Retinal pigment epithelial cell (primary cell): ENCODE measurements around the gene TUBB6.

Experiments used
- DNase-seq: peaks from one replicate; pipeline ENCODE4 v3.0.0-alpha.2; 2010; ENCODE audit warnings: low read depth
- H3K4me3 ChIP-seq: 2 replicates; pipeline ENCODE4 v1.5.1; 2011; ENCODE audit warnings: mild to moderate bottlenecking, low read length, control low read depth, moderate library complexity
- CTCF ChIP-seq: conservative IDR thresholded peaks from 2 replicates; pipeline ENCODE4 v1.5.1; 2011; ENCODE audit warnings: low read depth, low read length, control low read depth, inconsistent platforms

The TUBB6 gene

GRCh38 chr18:12315911-12316310 lies 7.9 kb downstream of the TUBB6 start:
- TF ChIP-seq CTCF: no peak
- no peak overlapping the region for H3K4me3 ChIP-seq
- no peak for DNase-seq

GRCh38 chr18:12317664-12318333 lies 9.8 kb downstream of the TUBB6 start:
- no peak for TF ChIP-seq CTCF
- H3K4me3 ChIP-seq: no peak overlapping the region
- DNase-seq: no peak

GRCh38 chr18:12318334-12318697 lies 10.3 kb downstream of the TUBB6 start:
- no peak for DNase-seq
- no peak for TF ChIP-seq CTCF
- H3K4me3 ChIP-seq: no peak overlapping the region

- DNase-seq: no peak
- TF ChIP-seq CTCF: no peak
- H3K4me3 ChIP-seq: no peak overlapping the region
Observed at GRCh38 chr18:12318857-12319256, 10.8 kb downstream of the TUBB6 start.

- DNase-seq: no peak
- no peak overlapping the region for H3K4me3 ChIP-seq
- TF ChIP-seq CTCF: no peak
Observed at GRCh38 chr18:12321333-12321732, 13.3 kb downstream of the TUBB6 start.

- DNase-seq: no peak
- no peak overlapping the region for H3K4me3 ChIP-seq
- TF ChIP-seq CTCF: no peak
Observed at GRCh38 chr18:12324991-12325725, 17.1 kb downstream of the TUBB6 start.

GRCh38 chr18:12325726-12326245 lies 17.7 kb downstream of the TUBB6 start:
- TF ChIP-seq CTCF: no peak
- H3K4me3 ChIP-seq: no peak overlapping the region
- no peak for DNase-seq
